ENCODE results near the gene DNAJC16. TPM values are rescaled to one million over a fixed set of nuclear protein-coding genes. Genes with fewer than 3 reads are reported as not detected.
A peak's percentile ranks its signal among the peaks of the same experiment; 100 is the strongest.
"Not testable (repeated sequence)": the region's sequence is repeated elsewhere in the genome, so short reads cannot be mapped to it uniquely, and the experiment has no call there.

DNAJC16 gene
- total RNA-seq, 4 donors from 2014 or later, result 7.8 to 30.3 (median 19.7) TPM

GRCh38 chr1:15603050-15603965 lies 76.7 kb downstream of the DNAJC16 start:
- no peaks in the 10 kb centered on the region for H3K9me3 ChIP-seq
- 2 to 4% methylated on average over 8 to 39 of the region's 56 CpGs for WGBS, 2 donors (ENCODE audit: low coverage in 1 of 2)
- intact Hi-C loops (cut with DNase I; ENCODE audit: low total_unique reads), result no loop called here
- peak; percentile 97 for DNase-seq
- H3K4me1 ChIP-seq, result peaks cover 13 to 26% (median 22%) of the 10 kb centered on the region in 4 donors
- in situ Hi-C loops (cut with MboI; ENCODE audit: low pct_ligation_motif_present in 1 of 4, low pct_unique_long_range_greater_than_20kb in 1 of 4, low sequenced_read_pairs in 3 of 4), result no loop called here
- no peaks in the 10 kb centered on the region for H3K36me3 ChIP-seq
- H3K27me3 ChIP-seq, result no peaks in the 10 kb centered on the region
- TF ChIP-seq POLR2A (IDR thresholded peaks at IDR 0.05) (peak; percentile 70), EP300 (IDR thresholded peaks at IDR 0.05; ENCODE audit: low read depth) (no peak), POLR2AphosphoS5 (IDR thresholded peaks at IDR 0.05) (peak; percentile 81 to 92 (median 86))
- TF ChIP-seq, protein P1, sequence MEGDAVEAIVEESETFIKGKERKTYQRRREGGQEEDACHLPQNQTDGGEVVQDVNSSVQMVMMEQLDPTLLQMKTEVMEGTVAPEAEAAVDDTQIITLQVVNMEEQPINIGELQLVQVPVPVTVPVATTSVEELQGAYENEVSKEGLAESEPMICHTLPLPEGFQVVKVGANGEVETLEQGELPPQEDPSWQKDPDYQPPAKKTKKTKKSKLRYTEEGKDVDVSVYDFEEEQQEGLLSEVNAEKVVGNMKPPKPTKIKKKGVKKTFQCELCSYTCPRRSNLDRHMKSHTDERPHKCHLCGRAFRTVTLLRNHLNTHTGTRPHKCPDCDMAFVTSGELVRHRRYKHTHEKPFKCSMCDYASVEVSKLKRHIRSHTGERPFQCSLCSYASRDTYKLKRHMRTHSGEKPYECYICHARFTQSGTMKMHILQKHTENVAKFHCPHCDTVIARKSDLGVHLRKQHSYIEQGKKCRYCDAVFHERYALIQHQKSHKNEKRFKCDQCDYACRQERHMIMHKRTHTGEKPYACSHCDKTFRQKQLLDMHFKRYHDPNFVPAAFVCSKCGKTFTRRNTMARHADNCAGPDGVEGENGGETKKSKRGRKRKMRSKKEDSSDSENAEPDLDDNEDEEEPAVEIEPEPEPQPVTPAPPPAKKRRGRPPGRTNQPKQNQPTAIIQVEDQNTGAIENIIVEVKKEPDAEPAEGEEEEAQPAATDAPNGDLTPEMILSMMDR (IDR thresholded peaks at IDR 0.05), result no peak
- H3K4me3 ChIP-seq, result peak overlapping the region; percentile 28 to 96 (median 55)
- H3K27ac ChIP-seq, result peak overlapping the region; percentile 86 to 94 (median 89)

GRCh38 chr1:15603966-15604282 lies 77.3 kb downstream of the DNAJC16 start:
- H3K27ac ChIP-seq, result peak overlapping the region; percentile 86 to 94 (median 89)
- peaks cover 13 to 26% (median 22%) of the 10 kb centered on the region in 4 donors for H3K4me1 ChIP-seq
- DNase-seq; intact Hi-C loops (cut with DNase I; ENCODE audit: low total_unique reads); H3K27me3 ChIP-seq; in situ Hi-C loops (cut with MboI; ENCODE audit: low pct_ligation_motif_present in 1 of 4, low pct_unique_long_range_greater_than_20kb in 1 of 4, low sequenced_read_pairs in 3 of 4); H3K36me3 ChIP-seq; H3K9me3 ChIP-seq: not testable (repeated sequence)
- WGBS, 2 donors (ENCODE audit: low coverage in 1 of 2), result 77 to 88% methylated on average over 3 to 13 of the region's 13 CpGs
- peak overlapping the region; percentile 28 to 96 (median 55) for H3K4me3 ChIP-seq

- H3K4me1 ChIP-seq, result peaks cover 13 to 26% (median 22%) of the 10 kb centered on the region in 4 donors
- H3K36me3 ChIP-seq; H3K4me3 ChIP-seq; in situ Hi-C loops (cut with MboI; ENCODE audit: low pct_ligation_motif_present in 1 of 4, low pct_unique_long_range_greater_than_20kb in 1 of 4, low sequenced_read_pairs in 3 of 4); DNase-seq; H3K27me3 ChIP-seq; H3K9me3 ChIP-seq; H3K27ac ChIP-seq; intact Hi-C loops (cut with DNase I; ENCODE audit: low total_unique reads): not testable (repeated sequence)
- WGBS, 2 donors (ENCODE audit: low coverage in 1 of 2), result 88 to 97% methylated on average over 5 to 20 of the region's 21 CpGs
Observed at GRCh38 chr1:15604400-15604799, 77.8 kb downstream of the DNAJC16 start.

- Histone ChIP-seq H3K27ac (no peak overlapping the region), H3K4me1 (peaks cover 13 to 26% (median 22%) of the 10 kb centered on the region in 4 donors), H3K9me3 (no peaks in the 10 kb centered on the region), H3K36me3 (no peaks in the 10 kb centered on the region), H3K27me3 (no peaks in the 10 kb centered on the region), H3K4me3 (no peak overlapping the region)
- DNase-seq, result no peak
- in situ Hi-C loops (cut with MboI; ENCODE audit: low pct_ligation_motif_present in 1 of 4, low pct_unique_long_range_greater_than_20kb in 1 of 4, low sequenced_read_pairs in 3 of 4), result no loop called here
- intact Hi-C loops (cut with DNase I; ENCODE audit: low total_unique reads), result no loop called here
- TF ChIP-seq POLR2A (IDR thresholded peaks at IDR 0.05) (no peak), POLR2AphosphoS5 (IDR thresholded peaks at IDR 0.05) (no peak), EP300 (IDR thresholded peaks at IDR 0.05; ENCODE audit: low read depth) (no peak)
- TF ChIP-seq, protein P1 (IDR thresholded peaks at IDR 0.05), result no peak
- WGBS, 2 donors (ENCODE audit: low coverage in 1 of 2), result 87 to 96% methylated on average over 8 to 11 of the region's 11 CpGs
Observed at GRCh38 chr1:15605398-15606383, 79.0 kb downstream of the DNAJC16 start.

DNA sequence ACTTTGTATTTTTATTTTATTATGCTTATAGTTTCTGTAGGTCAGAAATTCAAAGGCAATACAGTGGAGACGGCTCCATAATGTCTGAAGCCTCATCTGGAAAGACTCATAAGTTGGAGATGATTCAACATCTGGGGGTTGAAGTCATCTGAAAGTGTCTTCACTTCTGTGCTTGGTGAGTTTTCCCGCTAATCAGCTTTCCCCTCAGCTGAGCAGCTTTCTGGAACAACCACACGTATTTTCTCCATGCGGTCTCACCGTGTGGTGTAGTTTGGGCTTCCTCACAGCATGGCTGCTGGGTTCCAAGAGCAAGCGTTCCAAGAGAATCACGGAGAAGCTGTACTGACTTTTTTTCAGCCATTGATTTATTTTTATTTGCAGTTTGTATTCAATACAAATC lies 83.0 kb downstream of the DNAJC16 start:
- TF ChIP-seq, protein P1 (IDR thresholded peaks at IDR 0.05), result no peak
- TF ChIP-seq POLR2A (IDR thresholded peaks at IDR 0.05), result no peak
- no peak for TF ChIP-seq EP300 (IDR thresholded peaks at IDR 0.05; ENCODE audit: low read depth)
- TF ChIP-seq POLR2AphosphoS5 (IDR thresholded peaks at IDR 0.05), result no peak
- no peak for DNase-seq
- Histone ChIP-seq H3K4me3 (no peak overlapping the region), H3K4me1 (no peaks in the 10 kb centered on the region), H3K27ac (no peak overlapping the region), H3K36me3 (no peaks in the 10 kb centered on the region), H3K9me3 (no peaks in the 10 kb centered on the region), H3K27me3 (no peaks in the 10 kb centered on the region)
- in situ Hi-C loops (cut with MboI; ENCODE audit: low pct_ligation_motif_present in 1 of 4, low pct_unique_long_range_greater_than_20kb in 1 of 4, low sequenced_read_pairs in 3 of 4), result no loop called here
- WGBS, 2 donors (ENCODE audit: low coverage in 1 of 2), result 82 to 86% methylated on average over 7 of the region's 7 CpGs
- intact Hi-C loops (cut with DNase I; ENCODE audit: low total_unique reads), result no loop called here
